Measurements from ENCODE around the gene EGFR.

The EGFR gene

DNA sequence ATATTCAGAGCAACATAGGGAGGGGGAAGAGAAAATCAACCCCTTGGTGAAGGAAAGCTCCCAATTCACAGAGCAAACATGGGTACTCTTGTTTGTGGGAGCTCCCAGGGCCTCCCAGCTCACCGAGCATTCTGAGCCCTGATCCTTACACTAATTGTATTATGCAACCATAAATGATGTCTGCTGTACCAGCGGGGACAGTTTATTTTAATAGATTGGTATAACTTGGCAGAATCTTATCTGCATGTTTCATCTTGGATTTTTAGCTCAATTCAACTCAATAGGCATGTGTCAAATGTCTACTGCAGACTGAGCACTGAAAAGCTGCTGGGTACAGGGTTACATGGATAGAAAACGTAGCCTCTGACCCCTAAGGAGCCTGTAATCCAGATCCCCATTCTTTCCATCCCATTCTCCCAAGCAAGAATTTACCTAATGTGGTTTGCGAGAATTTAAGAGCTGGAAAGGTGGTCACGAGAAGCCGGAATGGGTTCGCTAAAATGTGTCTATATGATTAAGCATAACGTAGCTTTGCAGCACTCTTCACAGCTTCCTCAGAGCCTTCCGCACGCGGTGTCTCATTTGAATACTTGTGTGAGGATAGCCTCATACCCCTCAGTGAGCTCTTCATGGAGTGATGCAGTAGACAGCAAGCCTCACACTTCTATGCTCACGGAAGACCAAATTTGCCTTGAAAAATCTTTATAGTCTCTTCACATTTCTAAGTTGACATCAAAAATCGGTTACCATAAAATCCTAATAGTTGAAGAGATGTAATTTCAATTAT is 18.3 kb downstream of the EGFR start:
- no peak for DNase-seq (ENCODE audit: low spot score)

DNA sequence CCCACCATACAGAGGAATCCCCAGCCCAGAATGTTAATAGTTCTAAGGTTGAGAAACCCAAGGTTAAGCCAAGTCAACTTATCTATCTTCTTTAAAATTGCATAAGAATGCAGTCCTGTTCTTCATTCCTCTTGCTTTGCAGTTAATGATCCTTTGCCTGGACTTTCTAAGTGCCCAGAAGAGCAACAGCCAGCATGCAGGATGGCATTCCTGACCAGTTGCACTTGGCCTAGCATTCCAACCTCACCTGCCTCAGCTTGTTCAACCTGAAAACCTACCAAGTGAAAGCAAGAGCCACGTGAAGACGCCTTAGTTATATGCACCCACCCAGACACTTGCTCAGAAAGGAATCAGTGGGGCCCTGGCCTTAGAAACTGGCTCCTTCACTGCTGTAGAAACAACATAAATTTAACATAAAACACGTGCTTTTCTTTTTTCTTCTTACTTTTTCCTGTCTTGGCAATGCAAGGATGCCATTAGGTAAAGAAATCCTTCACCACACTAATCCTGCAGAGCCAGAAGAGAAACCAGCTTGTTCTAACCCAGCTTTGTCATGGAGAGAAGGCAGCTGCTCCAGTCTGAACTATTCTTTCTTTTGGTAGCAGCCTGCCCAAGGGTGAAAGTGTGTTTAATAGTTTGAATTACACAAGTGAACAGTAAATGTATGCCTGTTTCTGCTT is 25.0 kb downstream of the EGFR start:
- DNase-seq (ENCODE audit: low spot score): no peak

- no peak for DNase-seq (ENCODE audit: low spot score)
Measured at GRCh38 chr7:55044371-55044717, 25.5 kb downstream of the EGFR start.

- no peak for DNase-seq (ENCODE audit: low spot score)
Measured at GRCh38 chr7:55044791-55045190, 26.0 kb downstream of the EGFR start.

DNA sequence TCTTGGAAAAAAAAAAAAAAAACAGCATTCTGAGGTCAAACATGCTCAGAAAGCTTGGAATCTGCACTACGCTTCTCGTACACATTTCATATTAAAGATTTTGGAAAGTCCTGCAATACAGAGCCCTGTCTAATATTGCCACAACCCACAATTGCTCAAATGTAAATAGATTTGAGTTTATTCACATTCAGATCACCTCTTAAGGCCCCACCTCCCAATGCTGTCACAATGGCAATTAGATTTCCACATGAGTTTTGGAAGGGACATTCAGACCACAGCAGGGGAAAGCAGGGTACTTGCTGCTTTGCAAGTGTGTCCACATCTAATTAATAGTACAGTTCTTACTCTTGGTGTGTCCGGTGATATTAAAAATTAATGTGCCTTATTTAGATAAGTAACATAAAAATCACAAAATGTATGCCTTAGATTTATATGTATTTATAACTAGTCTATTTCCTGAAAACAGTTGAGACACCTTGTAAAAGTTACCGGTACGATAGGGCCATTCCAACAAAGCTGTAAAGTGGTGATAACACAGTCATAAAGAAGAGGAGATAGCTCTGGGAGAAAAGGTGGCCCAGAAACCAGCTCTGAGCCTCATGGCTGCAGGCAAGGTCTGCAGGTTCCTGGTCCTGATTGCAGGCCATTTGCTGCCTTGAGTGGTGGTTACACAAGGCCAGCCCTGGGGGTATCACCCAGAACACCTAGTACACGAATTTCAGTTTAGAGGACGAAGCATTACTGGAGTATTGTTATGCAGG is 27.9 kb downstream of the EGFR start:
- no peak for DNase-seq (ENCODE audit: low spot score)

DNA sequence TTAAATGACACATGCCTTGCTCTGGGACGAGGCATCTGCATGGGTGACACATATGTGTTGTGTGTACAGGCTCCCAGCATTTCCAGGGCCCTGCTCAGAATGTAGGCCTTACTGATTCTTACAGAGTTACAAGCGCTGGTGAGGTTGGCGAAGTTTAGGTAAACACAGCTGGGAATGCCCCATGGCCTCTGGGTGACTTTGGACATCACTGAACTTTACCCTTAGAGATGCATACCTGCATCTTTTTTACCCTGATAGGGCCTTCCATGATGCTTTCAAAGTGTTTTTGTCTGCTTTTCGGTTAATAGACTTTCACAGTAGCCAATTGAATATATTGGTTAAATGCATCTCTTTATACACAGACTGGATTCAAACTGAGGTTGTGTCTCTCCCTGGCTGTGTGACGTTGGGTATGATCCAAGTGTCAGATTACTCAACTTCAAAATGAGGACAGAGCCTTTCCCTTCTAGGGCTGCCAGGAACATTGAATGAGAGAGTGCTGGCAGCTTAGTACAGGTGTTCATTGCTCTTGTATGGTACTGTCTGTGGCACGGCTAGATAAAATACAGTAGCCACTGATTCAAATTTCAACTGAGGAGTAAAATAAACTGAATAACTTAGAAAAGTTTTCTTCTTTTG is 29.5 kb downstream of the EGFR start:
- DNase-seq (ENCODE audit: low spot score): no peak

- DNase-seq (ENCODE audit: low spot score): no peak
Measured at GRCh38 chr7:55050281-55050680, 31.5 kb downstream of the EGFR start.

GRCh38 chr7:55052081-55052480 is 33.3 kb downstream of the EGFR start:
- DNase-seq (ENCODE audit: low spot score): no peak

DNA sequence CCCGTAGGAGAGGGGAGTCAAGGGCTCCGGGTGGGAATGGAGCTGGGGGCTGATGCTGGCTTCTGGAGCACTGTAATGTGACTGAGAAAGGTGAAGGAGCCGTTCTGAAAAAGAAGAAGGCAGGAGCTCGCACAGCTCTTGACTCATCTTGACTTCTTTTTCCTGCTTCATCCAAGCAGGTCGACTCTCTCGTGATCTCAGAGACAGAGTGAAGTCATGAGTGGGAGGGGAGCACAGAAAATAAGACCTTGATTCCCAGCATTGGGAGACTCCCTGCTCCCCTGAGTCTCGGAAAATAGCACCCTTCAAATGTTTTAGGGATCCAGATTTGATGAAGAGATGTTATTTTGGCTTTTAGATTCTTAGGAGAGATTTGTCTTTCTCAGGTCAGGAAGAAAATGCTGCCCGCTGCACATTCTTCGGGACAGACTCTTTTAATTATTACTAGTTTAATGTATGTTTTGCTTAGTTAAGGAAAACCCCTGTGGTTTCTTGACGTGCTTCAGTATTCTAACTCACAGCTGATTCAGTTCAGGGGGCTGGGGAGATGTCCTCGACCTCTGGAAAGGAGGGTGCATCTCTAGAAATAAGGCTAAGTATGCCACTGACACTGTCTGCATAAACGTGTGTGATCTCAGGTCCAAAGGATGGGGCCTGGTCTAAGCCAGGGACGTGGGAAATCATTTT is 34.1 kb downstream of the EGFR start:
- no peak for DNase-seq (ENCODE audit: low spot score)

- no peak for DNase-seq (ENCODE audit: low spot score)
Measured at GRCh38 chr7:55053651-55054571, 35.1 kb downstream of the EGFR start.

GRCh38 chr7:55054758-55055157 is 35.9 kb downstream of the EGFR start:
- no peak for DNase-seq (ENCODE audit: low spot score)

- no peak for DNase-seq (ENCODE audit: low spot score)
Measured at GRCh38 chr7:55055479-55055878, 36.7 kb downstream of the EGFR start.

DNA sequence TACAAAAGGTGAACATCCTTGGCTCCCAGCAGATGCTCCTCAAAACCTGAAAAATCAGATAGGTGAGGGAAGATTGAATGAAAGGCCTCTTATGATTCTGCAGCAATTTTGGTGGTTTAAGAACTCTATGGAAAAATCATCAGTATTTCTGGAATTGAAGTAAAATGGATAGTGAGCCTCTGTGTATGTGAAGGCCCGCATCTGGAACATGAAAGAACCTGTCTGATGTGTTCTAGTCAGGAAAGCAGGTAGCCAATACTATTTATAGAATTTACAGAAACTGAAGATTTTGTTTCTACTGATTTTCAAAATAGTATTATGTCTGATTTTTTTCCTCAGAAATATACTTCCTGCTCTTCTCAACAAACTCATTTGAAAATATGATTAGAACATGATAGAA is 37.3 kb downstream of the EGFR start:
- DNase-seq (ENCODE audit: low spot score): no peak

DNA sequence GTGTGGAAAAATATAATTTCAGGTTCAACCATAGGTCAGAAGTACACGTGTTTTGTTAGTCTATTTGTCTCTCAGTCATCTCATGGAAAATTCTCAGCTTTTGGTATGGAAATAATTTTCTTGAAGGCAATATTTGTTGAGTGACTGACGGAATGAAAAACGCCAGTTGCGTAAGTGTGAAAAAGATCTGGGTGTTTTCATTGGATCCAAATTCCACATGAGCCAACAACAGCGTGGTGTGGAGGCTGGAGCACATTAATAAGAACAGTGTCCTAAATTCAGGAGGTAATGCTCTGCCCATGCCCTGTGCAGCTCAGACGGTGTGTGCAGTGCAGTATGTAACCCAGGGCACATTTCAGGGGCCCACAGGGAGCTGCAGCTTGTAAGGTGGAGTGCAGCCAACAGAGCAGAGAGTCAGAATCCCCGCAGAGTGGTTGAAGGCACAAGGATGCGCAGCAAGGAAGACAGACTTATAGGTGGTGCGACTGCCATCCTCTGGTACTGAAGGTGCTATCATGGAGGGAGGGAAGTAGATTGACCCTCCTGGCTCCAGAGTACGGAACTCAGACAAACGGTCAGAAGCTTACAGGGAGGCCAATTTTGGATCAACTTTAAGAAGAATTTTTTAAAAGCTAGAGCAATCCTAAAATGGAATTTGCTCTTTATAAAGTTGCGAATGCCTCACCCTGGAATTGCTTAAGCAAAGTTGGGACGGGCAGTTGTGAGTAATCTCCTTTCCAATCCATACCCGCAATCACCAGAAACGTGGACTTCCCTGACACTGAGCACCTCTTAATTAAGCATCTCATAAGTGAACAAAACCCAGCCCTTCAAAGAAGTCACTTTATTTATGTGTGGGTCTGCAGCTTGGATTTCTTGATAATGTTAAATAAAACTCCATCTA is 38.0 kb downstream of the EGFR start:
- DNase-seq (ENCODE audit: low spot score): no peak

DNA sequence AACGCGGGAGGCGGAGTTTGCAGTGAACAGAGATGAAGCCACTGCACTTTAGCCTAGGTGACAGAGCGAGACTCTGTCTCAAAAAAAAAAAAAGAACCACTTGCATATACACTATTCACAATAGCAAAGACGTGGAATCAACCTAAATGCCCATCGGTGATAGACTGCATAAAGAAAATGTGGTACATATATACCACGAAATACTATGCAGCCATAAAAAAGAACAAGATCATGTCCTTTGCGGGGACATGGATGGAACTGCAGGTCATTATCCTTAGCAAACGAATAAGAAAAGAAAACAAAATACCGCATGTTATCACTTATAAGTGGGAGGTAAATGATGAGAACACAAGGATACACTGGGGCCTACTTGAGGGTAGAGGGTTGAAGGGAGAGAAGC is 39.5 kb downstream of the EGFR start:
- no peak for DNase-seq (ENCODE audit: low spot score)

GRCh38 chr7:55059021-55059420 is 40.2 kb downstream of the EGFR start:
- DNase-seq (ENCODE audit: low spot score): no peak

GRCh38 chr7:55060085-55060484 is 41.3 kb downstream of the EGFR start:
- DNase-seq (ENCODE audit: low spot score): no peak

- DNase-seq (ENCODE audit: low spot score): no peak
Measured at GRCh38 chr7:55060636-55061022, 41.8 kb downstream of the EGFR start.

DNA sequence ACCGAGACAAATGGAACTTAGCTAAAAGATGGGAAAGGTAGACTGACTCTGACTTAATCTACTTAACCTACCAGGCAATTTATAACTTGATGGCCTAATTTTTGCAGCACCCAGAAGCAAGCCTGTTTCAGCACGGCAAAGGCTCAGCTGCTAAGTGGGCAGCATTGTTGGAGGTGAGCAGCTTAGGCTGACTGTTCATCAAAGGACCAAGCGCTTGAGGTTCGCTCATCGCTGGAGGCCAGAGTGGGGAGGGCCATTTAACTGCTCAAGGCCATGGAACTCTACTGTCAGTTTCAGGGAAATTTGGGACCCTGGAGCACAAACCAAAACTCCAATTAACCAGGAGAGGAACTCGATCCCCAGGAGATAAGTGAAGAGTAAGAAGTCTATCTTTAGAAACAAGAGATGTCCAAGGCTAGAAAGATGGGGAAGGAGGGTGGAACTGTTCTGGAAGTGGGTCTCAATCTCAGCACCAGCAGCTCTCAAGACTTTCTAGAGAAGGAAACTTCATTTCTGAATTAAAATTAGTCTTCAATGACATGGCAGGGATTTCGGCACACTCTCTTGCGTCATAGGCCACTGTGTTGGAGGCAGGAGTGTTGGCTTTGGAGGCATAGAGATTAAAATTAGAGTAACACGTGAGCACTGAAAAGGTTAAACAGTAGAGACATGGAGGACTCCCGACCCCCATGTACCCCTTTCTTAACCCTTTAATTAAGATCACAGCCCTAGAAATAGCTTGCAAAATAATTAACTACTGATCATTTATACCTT is 43.1 kb downstream of the EGFR start:
- no peak for DNase-seq (ENCODE audit: low spot score)
